Stimulated activated CD4-positive, alpha-beta T cell treated with anti-CD3 and anti-CD28 coated beads, Interleukin-15, amount 100 ng/mL, for 24 hours (primary cell): ENCODE results near the gene TGIF2.
"Not testable (repeated sequence)": the region's sequence is repeated elsewhere in the genome, so short reads cannot be mapped to it uniquely, and the experiment has no call there.

Source experiments
- DNase-seq: peaks from one replicate; pipeline ENCODE4 v3.0.0-alpha.2; 2020

The TGIF2 gene

DNA sequence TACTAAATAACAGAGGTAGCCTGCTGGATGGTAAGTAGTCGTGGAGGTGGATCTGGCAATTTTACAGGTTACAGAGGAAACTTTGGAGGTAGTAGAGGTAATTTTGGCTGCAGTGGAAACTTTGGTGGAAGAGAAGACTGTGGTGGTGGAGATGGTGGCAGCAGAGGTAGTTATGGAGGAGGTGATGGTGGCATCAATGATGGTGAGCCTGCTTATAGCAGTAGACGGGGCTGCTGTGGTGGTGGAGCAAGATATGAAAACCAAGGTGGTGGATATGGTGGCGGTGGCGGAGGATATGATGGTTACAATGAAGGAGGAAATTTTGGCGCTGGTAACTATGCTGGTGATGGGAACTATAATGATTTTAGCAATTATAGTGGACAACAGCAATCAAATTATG is 47.5 kb downstream of the TGIF2 start:
- DNase-seq: no peak

DNA sequence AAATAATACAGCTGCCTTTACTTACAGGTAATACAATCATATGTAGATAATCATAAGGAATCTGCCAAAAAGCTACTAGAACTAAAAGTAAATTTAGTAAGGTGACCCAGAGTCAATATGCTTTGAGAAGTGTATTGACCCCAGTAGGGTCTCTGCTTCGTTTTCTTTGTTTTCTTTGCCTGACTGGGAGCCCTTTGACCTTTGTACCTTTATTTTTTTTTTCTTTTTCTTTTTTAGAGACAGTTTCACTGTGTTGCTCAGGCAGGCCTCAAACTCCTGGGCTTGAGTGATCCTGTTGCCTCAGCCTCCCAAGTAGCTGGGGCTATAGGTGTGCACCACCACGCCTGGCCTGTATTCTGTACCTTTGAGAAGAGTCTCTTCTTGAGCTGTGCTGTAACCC is 50.0 kb downstream of the TGIF2 start:
- no peak for DNase-seq

DNA sequence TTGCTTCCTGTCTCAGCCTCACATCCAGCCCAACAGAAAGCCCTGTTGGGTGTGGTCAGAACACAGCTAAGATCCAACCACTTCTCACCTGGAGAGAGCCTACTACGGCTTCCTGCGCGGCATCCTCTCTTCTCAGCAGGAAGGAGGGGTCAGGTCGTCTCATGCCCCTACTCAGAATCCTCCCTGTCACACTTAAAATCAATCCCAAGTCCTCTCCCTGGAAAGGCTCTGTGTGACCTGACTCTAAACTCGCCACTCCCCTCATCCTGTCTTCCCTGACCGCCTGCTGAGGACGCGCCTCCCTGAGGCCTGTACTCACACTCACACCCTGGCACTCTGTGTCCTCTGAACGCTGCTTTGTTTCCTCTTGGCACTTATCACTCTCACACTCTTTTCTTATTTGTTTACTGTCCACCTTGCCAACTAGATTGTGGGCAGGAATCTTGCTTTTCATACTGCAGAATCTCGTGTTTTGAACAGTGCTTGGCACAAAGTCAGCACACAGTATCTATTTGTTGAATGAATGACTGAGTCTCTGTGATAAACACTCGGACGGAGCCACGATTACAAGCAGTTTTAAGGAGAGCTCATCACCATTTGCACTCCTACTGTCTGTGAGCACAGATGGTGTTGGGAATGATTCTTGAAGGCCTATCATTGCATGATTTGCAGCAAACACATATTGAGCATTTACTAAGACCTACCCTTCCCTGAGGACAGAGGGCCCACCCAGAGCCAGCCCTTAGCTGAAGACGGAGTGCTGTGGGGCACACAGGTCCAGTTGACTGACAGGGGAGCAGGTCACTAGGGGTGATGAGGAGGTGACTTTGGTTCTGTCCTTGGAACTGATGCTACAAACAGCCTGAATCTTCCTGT is 50.9 kb downstream of the TGIF2 start:
- DNase-seq: no peak

DNA sequence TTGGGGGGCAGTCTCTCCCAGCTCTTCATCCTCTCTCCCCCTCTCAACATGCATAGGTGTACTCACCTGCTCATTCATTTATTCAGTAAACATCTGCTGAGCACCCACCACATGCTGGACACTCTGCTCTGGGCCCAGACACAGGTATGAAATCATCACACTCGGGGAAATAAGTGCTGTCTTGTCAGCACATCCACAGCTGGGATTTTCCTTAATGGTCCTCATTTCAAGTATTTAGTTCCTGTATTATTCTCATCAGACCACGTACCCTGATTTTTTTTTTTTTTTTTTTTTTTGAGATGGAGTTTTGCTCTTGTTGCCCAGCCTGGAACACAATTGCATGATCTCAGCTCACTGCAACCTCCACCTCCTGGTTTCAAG is 51.5 kb downstream of the TGIF2 start:
- no peak for DNase-seq

DNA sequence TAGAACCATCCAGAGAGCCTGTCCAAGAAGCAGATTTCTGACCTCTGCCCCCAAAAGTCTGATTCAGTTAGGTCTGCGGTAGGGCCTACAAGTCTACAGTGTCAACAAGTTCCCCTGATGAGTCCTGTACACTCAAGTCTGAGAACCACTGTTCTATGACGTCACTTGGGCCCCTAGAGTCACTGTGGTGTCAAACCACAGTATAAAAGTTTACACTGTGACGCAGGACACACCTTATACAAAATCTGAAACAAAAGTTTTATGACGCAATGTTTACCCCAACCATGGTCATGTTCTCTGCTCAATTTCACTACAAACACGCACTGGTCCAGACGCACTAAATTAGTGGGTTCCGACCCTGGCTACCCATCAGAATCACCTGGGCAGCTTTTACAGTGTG is 54.7 kb downstream of the TGIF2 start:
- DNase-seq: no peak

DNA sequence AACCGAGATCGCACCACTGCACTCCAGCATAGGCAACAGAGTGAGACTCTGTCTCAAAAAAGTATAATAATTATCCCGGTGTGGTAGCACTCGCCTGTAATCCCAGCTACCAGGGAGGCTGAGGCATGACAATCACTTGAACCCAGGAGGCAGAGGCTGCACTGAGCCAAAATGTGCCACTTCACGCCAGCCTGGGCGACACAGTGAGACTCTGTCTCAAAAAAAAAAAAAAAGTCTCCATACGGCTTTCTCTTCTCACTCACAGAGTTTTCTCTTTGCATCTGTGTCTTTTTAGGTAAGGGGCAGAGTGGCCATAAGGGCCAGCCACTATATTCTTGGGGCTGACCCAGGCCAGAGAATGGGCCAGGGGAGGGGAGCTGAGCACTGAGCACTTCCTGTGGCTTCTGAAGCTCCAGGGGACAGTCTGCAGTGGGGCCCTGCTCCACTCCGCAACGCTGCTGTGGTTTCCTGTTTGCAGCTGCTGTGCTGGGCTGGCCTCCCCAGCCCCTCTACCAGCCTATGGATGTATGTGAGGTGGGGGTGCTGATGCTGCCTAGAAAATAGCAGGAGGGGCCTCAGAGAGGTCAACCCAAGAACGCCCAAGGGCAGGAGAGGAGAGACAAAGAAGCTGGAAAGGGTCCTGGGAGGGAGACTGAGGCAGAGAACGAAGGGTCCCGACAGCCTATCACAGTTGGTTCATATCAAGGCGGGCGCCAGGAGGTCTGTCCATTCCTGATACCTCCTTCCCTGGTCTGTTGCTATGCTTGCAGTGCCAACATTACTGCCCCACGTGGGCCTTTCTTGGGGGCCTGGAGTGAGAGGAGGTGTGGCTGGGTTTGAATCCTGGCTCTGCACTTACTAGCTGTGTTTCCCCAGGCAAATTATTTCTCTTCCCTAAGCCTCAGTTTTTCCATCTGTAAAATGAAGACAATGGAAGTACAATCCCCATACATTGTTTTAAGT is 56.6 kb downstream of the TGIF2 start:
- peak; percentile 59 for DNase-seq

DNA sequence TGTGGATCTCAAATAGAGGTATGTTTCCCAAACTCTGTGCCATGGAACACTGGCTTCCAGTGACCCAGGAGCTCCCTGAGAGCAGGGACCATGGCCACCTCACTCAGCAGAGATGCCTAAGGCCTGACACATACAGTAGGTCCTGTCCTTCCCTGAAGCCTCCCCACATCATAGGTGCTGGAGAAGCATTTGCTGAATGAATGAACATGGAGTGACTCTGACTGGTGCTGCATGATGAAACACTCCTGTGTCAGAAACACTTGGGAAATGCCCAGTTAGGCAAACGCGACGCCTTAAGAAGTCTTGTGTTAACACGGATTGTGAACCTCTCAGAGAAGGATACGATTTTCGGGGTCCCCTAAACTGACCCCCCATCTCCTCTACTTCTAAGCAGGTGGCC is 58.2 kb downstream of the TGIF2 start:
- DNase-seq: no peak

DNA sequence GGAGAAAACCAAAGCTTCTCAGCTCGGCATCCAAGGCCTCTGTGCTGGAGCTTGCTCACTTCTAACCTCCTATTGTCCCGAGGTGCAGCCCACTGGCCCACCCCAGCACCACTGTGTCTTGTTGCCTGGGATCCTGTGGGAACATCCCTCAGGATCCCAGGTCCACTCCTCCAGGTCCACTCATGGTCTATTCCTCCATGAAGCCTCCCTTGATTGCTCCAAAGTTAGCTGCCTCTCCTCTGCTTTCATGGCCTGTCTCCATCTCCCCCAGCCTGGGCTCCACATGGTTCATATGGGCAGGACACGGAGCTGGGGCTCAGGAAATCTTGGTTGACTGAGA is 58.7 kb downstream of the TGIF2 start:
- DNase-seq: no peak

DNA sequence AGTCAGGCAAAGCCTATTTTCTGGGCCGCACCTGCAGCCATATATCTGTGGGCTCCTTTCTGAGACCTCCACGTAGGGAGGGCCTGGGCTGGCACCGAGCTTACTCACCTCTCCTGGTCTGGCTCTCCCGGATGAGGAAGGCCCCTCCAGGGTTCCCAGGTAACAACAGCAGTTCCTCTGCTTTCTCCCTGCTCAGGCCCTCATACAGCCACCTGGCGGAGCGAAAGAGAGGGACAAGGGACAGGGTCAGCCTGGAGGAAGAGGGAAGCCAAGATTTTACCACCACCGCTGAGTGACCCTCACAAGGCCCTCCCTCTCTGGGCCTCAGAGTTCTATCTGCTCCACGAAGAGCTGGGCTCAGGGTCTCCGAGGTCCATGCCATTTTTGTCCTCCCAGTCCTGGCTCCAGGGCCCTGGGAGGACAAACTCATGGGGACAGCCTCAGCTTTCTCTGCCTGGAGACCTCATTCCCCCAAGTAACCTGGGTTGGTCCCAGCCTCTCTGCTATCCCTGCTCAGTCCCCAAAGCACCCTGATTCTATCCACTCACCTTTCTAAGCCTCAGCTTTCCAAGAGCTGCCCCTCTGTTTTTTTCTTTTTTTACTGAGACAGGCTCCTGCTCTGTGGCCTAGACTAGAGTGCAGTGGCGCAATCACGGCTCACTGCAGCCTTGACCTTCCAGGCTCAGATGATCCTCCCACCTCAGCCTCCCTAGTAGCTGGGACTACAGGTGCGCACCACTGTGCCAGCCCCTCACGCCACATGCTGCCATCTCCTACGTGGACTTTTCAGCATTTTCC is 59.3 kb downstream of the TGIF2 start:
- DNase-seq: no peak

DNA sequence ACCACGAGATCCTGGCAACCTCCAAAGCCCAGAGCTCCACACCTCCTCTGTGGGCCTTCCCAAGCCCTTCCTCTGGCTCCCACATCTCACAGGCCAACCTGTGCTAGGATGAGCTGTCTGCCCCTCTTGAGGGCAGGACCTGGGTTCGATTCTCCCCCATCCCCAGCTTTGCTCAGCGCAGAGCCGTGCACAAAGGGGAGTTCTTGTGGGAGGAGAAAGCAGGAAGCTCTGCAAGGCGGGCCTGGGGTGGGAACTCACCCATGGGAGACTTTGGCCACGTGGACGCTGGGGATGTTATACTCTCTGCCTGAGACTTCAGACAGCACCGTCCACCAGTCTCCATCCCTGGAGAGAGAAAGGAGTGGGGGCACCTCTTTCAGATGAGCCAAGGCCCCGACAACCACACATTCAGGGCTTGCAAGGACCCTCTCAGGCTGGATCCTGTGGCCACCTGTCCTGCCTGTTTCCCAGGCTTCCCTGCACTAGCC is 59.9 kb downstream of the TGIF2 start:
- DNase-seq: no peak

DNA sequence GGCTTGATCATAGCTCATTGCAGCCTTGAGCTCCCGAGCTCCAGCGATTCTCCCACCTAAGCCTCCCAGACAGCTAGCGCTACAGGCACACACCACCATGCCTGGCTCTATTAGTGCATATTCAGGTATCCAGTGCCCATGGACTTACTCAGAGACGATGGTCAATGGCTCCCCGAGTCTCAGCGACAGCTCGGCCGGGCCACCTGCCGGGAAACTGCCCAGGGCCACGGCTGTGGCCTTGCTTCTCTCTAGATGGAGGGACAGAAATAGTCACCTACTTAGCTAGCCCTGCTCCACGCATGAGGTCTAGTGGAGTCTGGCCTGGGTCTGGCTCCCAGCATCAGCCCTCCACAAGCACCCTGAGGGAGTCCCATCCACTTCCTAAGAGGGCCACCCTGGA is 60.9 kb downstream of the TGIF2 start:
- DNase-seq: no peak

DNA sequence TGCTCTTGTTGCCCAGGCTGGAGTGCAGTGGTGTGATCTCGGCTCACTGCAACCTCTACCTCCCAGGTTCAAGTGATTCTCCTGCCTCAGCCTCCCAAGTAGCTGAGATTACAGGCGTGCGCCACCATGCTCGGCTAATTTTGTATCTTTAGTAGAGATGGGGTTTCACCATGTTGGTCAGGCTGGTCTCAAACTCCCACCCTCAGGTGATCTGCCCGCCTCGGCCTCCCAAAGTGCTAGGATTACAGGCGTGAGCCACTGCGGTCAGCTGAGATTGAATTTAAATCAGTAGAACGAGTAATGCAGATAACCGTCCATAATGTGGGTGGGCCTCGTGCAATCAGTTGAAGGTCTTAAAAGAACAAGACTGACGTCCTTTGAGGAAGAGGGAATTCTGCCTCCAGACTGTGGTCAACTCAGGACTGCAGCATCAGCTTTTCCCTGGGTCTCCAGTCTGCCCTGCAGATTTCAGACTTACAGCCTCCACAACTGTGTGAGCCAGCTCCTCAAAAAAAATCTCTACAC is 65.5 kb downstream of the TGIF2 start:
- not testable (repeated sequence) for DNase-seq

DNA sequence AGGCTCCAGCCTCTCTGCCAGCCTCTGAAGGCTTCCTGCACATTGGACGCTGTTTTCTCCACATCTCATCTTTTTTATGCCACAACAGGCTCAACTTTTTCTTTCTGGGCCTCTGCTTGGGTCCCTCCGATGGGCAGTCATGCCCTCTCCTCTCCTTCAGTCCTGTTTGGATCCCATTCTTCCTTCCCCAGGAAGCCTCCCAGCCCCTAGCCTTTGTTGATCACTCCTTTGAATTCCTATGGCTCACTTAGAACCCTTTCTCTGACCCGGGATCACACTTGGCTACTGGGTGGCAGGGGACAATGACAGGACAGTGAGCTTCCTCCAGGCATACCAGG is 68.1 kb downstream of the TGIF2 start:
- no peak for DNase-seq

DNA sequence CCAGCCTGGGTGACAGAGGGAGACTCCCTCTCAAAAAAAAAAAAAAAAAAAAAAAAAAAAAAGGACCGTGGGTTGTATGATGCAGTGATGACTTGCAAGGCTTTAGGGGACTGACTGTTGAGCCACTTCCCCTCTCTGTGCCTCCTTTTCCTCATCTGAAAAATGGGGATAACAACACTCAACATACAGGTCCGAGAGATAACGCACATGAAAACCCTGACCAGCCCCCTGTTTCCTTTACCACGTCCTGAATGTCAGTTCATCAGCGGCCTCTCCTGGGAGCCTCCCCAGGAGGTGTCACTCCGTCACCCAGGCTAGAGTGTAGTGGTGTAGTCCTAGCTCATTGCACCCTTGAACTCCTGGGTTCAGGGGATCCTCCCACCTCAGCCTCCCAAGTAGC is 68.7 kb downstream of the TGIF2 start:
- no peak for DNase-seq
